PC-9 (cell line): Measurements from ENCODE around the gene HES5.

Source experiments
- EZH2 ChIP-seq: fragments of 200-600 bp; sonication (generic); IDR thresholded peaks from 2 replicates; pipeline ENCODE4 v1.8.0; 2017; ENCODE audit warnings: antibody characterized with exemption, low read depth
- TF ChIP-seq, protein P1 (sequence below): fragments of 200-600 bp; sonication (generic); conservative IDR thresholded peaks from 2 replicates; pipeline ENCODE4 v1.6.1; 2017; ENCODE audit warnings: mixed run types, antibody characterized with exemption, mild to moderate bottlenecking, moderate library complexity

DNA sequence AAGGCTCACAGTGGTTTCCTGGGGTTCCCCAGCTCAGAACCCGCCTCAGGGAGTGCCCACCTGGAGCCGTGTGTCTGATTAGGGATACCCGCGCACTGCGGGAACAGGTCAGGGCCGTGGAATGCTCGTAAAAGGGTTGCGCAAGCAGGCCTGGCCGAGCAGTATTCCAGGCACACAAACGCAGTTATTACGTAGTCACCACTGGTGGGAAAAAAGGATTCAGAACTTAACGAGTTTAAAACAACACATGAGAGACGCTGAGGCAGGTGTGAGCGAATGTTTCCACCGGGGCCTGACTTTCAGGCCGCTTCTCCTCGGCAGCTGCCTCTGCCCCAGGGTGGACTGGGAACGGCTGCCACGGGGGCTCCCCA is 35.8 kb downstream of the HES5 start:
- TF ChIP-seq, protein P1, sequence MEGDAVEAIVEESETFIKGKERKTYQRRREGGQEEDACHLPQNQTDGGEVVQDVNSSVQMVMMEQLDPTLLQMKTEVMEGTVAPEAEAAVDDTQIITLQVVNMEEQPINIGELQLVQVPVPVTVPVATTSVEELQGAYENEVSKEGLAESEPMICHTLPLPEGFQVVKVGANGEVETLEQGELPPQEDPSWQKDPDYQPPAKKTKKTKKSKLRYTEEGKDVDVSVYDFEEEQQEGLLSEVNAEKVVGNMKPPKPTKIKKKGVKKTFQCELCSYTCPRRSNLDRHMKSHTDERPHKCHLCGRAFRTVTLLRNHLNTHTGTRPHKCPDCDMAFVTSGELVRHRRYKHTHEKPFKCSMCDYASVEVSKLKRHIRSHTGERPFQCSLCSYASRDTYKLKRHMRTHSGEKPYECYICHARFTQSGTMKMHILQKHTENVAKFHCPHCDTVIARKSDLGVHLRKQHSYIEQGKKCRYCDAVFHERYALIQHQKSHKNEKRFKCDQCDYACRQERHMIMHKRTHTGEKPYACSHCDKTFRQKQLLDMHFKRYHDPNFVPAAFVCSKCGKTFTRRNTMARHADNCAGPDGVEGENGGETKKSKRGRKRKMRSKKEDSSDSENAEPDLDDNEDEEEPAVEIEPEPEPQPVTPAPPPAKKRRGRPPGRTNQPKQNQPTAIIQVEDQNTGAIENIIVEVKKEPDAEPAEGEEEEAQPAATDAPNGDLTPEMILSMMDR: no peak
- no peak for TF ChIP-seq EZH2
